Activated naive CD4-positive, alpha-beta T cell treated with anti-CD3 and anti-CD28 coated beads, Interleukin-2, amount 10 ng/mL, durations not matched to agents 7 days and 5 days (primary cell): ENCODE data around the gene C5orf46.
"Not testable (repeated sequence)": the region's sequence is repeated elsewhere in the genome, so short reads cannot be mapped to it uniquely, and the experiment has no call there.

Experiments
- CTCF ChIA-PET: fragments of 350-600 bp; sonication (Branson Sonifier 250); formaldehyde crosslinking; loops from one replicate; lab custom pipeline; 2021; ENCODE audit warnings: antibody characterized with exemption; lab: Charles Lee
- DNase-seq: peaks from one replicate; pipeline ENCODE4 v3.0.0-alpha.2; 2020
- H3K27ac Mint-ChIP-seq: one replicate; pipeline ENCODE4 v1.8.0; 2021; ENCODE audit warnings: mild to moderate bottlenecking, moderate library complexity, mixed read lengths
- H3K27me3 Mint-ChIP-seq: one replicate; pipeline ENCODE4 v1.8.0; 2021; ENCODE audit warnings: mild to moderate bottlenecking, mixed read lengths
- H3K36me3 Mint-ChIP-seq: one replicate; pipeline ENCODE4 v1.8.0; 2021; ENCODE audit warnings: mixed read lengths
- H3K4me1 Mint-ChIP-seq: one replicate; pipeline ENCODE4 v1.8.0; 2021; ENCODE audit warnings: mixed read lengths
- H3K4me3 Mint-ChIP-seq: one replicate; pipeline ENCODE4 v1.8.0; 2021; ENCODE audit warnings: mild to moderate bottlenecking, moderate library complexity, mixed read lengths
- H3K9me3 Mint-ChIP-seq: one replicate; pipeline ENCODE4 v1.8.0; 2021; ENCODE audit warnings: mixed read lengths

The C5orf46 gene

DNA sequence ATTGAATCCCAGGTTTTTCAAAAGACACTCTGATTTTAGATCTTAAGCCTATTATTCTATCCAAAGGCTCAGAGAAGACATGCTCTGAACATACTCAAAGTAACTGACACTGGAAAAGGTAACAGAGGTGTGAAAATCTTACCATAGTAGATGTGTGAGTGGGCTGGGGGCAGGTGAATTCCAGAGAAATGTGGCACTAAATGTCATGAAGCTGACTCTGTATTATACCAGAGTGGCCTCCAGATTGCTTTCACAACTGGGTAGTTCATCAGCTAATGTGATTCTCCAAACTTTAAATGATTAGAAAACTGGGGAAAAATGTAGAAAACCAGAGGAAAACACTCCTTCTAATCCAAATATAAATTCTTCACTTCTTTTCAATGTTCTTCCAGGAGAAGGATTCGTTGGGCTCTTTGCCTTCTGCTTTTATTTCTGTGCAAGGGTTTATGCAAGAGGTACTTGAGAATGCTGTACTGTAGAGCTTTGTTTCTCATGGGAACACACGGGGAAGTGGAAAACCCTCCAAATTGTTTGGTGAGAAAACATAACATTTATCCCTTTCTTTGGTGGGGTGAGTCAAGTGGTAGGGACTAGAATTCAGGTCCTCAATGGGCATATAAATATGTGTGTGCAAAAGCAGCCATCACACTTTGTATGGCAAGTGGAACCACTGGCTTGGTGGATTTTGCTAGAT, 28.1 kb downstream of the C5orf46 start, which contains the start of gene SCGB3A2:
TSS of gene SCGB3A2 (plus strand) at position 646 of the 694 bp plus-strand sequence. CDS start 93 bp downstream, outside the sequence.
- CTCF ChIA-PET: no interaction called here

DNA sequence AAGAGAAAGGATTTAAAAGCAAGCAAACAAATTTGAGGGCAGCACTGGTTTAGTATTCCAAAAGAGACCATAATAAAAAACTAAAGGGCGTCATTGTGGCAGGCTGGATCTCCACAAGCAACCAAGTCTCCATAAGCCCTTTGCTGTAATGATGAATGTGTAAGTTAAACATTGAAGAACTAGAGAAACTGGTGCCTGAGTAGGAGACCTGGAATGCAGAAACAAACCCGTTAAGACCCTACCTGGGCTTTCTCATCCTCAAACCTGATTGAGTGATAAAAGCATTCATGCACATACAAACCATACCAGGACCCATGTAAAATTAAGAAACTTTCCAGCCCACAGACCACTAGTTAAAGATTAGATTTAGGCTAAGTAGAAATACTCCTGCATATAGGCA, 29.7 kb downstream of the C5orf46 start:
- Mint-ChIP-seq H3K27ac (no peak overlapping the region), H3K27me3 (peaks cover 4% of the 10 kb centered on the region), H3K36me3 (no peaks in the 10 kb centered on the region), H3K9me3 (no peaks in the 10 kb centered on the region), H3K4me3 (no peak overlapping the region), H3K4me1 (no peaks in the 10 kb centered on the region)
- CTCF ChIA-PET: no interaction called here
- no peak for DNase-seq

More for the DNA sequence above, 28.1 kb downstream of the C5orf46 start, which contains the start of gene SCGB3A2:
- H3K4me1 Mint-ChIP-seq: no peaks in the 10 kb centered on the region
- H3K9me3 Mint-ChIP-seq: no peaks in the 10 kb centered on the region
- no peak for DNase-seq
- H3K27me3 Mint-ChIP-seq: peaks cover 4% of the 10 kb centered on the region
- H3K36me3 Mint-ChIP-seq: no peaks in the 10 kb centered on the region
- no peak within 1 kb of the TSS for H3K4me3 Mint-ChIP-seq
- no peak within 1 kb of the TSS for H3K27ac Mint-ChIP-seq

DNA sequence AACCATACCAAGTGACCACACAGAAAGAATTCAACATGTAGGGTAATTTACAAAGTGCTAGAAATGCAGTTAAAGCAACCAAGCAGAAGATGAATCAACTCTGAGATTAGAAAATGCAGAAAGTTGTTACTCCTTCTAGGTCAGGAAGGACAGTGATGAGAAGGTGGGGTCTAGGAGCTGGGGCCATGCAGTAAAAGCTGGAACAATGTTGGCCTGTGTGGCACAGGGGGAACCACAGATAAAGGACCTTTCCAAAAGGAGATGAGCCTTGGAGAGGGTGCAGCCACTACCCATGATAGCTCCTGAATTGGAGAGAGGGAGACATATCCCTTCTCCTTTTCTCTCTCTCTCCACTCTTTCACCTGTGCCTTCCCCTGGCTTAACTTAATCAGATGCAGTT, 30.2 kb downstream of the C5orf46 start:
- no peak overlapping the region for H3K27ac Mint-ChIP-seq
- H3K27me3 Mint-ChIP-seq: peaks cover 4% of the 10 kb centered on the region
- no peaks in the 10 kb centered on the region for H3K4me1 Mint-ChIP-seq
- H3K9me3 Mint-ChIP-seq: no peaks in the 10 kb centered on the region
- CTCF ChIA-PET: no interaction called here
- DNase-seq: no peak
- H3K4me3 Mint-ChIP-seq: no peak overlapping the region
- H3K36me3 Mint-ChIP-seq: no peaks in the 10 kb centered on the region

DNA sequence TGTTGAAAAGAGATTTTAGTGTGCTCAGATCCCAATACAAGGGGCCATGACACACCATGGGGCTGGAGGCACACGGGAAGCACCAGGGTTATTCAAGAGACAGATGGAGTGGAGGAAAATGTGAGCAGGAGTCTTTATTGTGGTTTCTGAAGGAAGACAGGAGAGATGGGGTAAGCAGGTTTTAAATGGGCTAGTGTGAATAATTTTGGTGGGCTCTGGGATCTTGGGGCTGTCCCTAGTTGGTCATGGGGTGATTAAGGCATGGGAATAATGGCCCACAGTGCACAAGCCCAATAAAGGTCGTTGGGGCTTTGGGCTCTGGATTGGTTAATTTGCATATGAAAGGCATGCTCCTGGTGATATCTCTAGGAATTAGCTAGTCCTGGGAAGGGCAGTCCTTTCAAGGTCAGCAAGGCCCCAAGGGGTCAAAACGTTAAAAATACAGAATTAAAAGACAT, 31.4 kb downstream of the C5orf46 start:
- Mint-ChIP-seq H3K27me3 (peaks cover 4% of the 10 kb centered on the region), H3K9me3 (no peaks in the 10 kb centered on the region), H3K4me3 (no peak overlapping the region), H3K4me1 (no peaks in the 10 kb centered on the region), H3K27ac (no peak overlapping the region), H3K36me3 (no peaks in the 10 kb centered on the region)
- no peak for DNase-seq
- CTCF ChIA-PET: no interaction called here

DNA sequence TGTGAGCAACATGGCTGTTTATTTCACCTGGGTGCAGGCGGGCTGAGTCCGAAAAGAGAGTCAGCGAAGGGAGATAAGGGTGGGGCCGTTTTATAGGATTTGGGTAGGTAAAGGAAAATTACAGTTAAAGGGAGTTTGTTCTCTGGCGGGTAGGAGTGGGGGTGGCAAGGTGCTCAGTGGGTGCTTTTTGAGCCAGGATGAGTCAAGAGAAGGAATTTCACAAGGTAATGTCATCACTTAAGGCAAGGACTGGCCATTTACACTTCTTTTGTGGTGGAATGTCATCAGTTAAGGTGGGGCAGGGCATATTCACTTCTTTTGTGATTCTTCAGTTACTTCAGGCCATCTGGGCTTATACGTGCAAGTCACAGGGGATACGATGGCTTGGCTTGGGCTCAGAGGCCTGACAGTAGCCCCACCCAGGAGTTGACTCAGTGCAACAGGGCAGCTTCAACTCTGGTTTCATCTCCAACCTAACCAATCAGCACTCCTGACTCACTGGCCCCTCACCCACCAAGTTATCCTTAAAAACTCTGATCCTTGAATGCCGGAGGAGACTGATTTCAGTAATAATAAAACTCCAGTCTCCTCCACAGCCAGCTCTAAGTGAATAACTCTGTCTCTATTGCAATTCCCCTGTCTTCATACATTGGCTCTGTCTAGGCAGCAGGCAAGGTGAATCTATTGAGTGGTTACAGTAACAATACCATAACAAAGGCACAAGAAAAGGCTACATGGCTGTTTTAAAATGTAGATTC, 32.0 kb downstream of the C5orf46 start:
- H3K4me3 Mint-ChIP-seq, H3K36me3 Mint-ChIP-seq, H3K9me3 Mint-ChIP-seq, H3K27ac Mint-ChIP-seq, H3K27me3 Mint-ChIP-seq, CTCF ChIA-PET, H3K4me1 Mint-ChIP-seq, DNase-seq: not testable (repeated sequence)

DNA sequence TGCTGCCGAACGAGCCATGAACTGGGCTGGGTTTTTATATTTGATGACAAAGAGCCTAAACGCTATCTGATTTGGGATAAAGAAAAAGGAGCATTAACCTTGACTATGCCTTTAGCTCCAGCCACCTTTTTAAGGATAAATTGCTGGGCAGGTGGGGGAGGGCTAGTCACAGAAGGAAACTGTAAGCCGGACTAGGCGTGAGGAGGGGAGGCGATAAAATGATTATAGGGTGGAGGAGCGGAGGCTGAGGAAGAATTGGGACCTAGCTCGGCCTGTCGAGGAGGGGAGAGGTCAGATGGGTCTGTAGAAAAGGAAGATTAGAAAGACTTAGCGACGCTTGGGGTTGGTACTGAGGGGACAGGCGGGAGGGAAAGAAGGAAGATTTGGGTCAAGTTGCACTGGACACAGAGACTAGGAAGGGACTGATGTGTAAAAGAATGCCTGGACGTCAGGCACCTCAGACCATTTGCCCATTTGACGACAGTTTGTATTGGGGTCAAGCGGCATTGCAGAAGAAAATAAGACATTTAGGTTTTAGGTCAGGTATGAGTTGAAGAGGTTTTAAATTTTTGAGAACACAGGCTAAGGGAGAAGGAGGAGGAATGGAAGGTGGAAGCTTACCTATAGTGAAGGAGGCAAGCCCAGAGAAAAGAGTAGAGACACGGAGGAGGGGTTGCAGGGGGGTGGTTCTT, 33.4 kb downstream of the C5orf46 start:
- H3K27me3 Mint-ChIP-seq, H3K27ac Mint-ChIP-seq, H3K9me3 Mint-ChIP-seq, H3K4me3 Mint-ChIP-seq, DNase-seq, CTCF ChIA-PET, H3K4me1 Mint-ChIP-seq, H3K36me3 Mint-ChIP-seq: not testable (repeated sequence)

DNA sequence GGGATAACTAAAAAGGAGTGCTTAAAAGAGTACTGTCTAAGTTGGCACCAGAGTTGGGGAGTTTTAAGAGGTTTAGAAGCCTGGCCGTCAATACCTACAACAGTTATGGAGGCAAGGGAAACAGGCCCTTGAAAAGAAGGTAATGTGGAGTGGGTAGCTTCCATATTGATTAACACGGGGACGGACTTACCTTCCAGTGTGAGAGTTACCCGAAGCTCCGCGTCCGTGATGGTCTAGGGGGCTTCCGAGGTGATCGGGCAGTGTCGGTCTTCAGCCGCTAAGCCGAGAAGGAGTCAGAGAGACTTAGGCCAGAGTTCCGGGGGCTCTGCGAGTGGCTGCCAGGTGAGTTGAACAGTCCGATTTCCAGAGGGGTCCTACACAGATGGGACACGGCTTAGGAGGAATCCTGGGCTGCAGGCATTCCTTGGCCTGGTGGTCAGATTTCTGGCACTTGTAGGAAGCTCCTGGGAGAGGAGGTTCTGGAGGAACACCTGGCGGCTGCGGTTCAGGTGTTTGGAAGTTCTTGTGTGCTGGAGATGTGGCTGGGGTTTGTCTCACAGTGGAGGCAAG, 34.3 kb downstream of the C5orf46 start:
- H3K27ac Mint-ChIP-seq, CTCF ChIA-PET, H3K9me3 Mint-ChIP-seq, H3K4me3 Mint-ChIP-seq, H3K27me3 Mint-ChIP-seq, H3K4me1 Mint-ChIP-seq, DNase-seq, H3K36me3 Mint-ChIP-seq: not testable (repeated sequence)

DNA sequence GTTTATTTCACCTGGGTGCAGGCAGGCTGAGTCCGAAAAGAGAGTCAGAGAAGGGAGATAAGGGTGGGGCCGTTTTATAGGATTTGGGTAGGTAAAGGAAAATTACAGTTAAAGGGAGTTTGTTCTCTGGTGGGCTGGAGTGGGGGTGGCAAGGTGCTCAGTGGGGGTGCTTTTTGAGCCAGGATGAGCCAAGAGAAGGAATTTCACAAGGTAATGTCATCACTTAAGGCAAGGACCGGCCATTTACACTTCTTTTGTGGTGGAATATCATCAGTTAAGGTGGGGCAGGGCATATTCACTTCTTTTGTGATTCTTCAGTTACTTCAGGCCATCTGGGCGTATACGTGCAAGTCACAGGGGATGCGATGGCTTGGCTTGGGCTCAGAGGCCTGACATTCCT, 36.4 kb downstream of the C5orf46 start:
- H3K27me3 Mint-ChIP-seq, H3K4me1 Mint-ChIP-seq, DNase-seq, CTCF ChIA-PET, H3K36me3 Mint-ChIP-seq, H3K4me3 Mint-ChIP-seq, H3K27ac Mint-ChIP-seq, H3K9me3 Mint-ChIP-seq: not testable (repeated sequence)

DNA sequence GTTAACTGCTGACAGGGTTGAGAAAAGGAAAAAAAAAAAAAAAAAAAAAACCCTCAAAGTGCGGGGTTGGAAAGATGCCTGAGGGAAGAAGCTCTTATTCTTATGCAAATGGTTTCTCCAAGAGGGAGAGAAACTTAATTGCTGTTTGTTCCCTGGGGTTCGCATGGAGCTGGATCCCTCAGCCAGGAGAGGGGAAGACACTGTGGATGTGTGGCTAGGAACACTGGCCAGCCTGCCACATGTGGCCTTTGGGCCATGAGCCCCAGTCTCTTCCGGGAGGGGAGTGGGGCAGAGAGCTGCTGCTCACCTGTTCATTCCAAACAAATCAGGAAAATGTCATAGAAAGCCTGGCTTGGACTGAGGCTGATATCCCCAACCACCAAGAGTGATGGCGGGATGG, 37.2 kb downstream of the C5orf46 start:
- no peaks in the 10 kb centered on the region for H3K27me3 Mint-ChIP-seq
- H3K27ac Mint-ChIP-seq: no peak overlapping the region
- DNase-seq: no peak
- H3K4me1 Mint-ChIP-seq: no peaks in the 10 kb centered on the region
- H3K36me3 Mint-ChIP-seq: no peaks in the 10 kb centered on the region
- CTCF ChIA-PET: no interaction called here
- H3K9me3 Mint-ChIP-seq: no peaks in the 10 kb centered on the region
- no peak overlapping the region for H3K4me3 Mint-ChIP-seq

DNA sequence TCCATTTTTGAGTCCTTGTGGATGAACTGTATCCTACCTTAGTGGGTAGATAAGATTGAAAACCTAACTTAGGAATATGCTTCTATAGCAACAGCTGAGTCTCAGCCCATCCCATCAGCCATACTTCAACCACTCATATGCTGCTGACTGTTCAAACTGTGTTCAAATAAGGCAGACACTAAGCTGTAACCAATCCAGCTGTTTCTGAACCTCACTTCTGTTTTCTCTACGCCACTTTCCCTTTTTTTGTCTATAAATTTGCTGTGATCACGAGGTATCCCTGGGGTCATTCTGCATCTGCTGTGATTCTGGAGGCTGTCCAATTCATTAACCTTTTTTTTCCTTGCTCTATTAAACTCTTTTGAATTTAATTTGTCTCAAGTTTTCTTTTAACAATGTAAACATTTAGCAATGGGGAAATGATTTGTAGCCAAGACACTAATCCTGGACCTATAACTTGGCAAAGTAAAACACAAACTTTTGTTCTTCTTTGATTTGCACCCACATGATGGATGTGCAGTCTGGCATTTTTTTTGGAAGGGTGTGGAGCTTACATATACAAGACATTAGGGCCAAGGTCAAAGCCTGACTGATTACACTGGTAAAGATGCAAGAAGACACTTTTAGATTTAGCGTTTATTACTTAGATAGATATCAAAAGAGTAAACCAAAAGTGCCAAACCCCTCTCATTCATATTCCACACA, 42.7 kb downstream of the C5orf46 start:
- H3K27ac Mint-ChIP-seq: no peak overlapping the region
- DNase-seq: no peak
- H3K4me1 Mint-ChIP-seq: no peaks in the 10 kb centered on the region
- no peaks in the 10 kb centered on the region for H3K9me3 Mint-ChIP-seq
- H3K27me3 Mint-ChIP-seq: no peaks in the 10 kb centered on the region
- H3K4me3 Mint-ChIP-seq: no peak overlapping the region
- H3K36me3 Mint-ChIP-seq: no peaks in the 10 kb centered on the region
- CTCF ChIA-PET: no interaction called here

DNA sequence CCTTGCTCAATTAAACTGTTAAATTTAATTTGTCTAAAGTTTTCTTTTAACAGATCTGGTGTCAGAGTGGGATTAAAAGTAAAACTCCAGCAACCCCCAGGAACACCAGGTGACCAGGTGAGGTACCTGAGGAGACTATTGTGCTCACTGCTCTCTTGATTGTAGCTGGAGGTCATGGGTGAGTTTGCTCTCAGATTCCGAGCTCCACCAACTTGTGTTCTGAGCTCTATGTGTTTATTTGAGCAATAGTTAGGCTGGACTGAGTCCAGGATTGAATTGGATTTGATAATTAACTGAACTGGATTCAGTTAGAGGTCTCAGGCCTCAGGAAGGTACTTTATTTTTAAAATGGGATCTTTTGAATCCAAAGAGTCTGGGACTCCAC, 45.7 kb downstream of the C5orf46 start:
- H3K27ac Mint-ChIP-seq: no peak overlapping the region

DNA sequence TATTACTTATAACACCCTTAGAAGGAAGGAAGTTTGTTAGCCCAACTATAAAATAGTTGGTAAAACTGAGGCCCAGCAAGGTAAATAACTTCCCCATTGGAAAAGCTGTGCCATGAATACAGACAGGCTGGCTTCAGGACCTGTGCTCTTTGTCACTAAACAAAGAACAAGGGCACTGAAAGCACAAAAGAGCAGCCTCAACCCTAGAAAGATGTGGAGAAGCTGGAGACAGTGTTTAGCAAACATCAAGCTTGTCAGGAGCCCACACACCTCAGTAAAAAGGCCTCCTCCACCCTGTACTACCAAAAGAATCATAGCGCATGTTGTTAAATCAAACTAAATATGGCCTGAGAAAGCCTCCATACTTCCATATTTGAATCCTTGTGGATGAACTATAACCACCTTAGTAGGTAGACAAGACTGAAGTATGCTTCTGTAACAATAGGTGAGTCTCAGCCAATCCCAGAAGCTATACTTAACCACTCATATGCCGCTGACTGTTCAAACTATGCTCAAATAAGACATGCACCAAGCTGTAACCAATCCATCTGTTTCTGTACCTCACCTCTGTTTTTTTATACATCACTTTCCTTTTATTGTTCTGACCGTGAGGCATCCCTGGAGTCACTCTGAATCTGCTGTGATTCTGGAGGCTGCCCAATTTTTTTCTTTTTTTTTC, 46.2 kb downstream of the C5orf46 start:
- Mint-ChIP-seq H3K36me3 (no peaks in the 10 kb centered on the region), H3K27me3 (no peaks in the 10 kb centered on the region), H3K27ac (no peak overlapping the region), H3K9me3 (no peaks in the 10 kb centered on the region), H3K4me1 (no peaks in the 10 kb centered on the region), H3K4me3 (no peak overlapping the region)
- no peak for DNase-seq
- CTCF ChIA-PET: interaction anchor here (1.2 kb wide), 1 partner anchor 12 kb away, joined by 5 read pairs; no protein-coding TSS in a partner anchor

More for the DNA sequence above, 45.7 kb downstream of the C5orf46 start:
- H3K36me3 Mint-ChIP-seq: no peaks in the 10 kb centered on the region
- no peaks in the 10 kb centered on the region for H3K9me3 Mint-ChIP-seq
- no peaks in the 10 kb centered on the region for H3K27me3 Mint-ChIP-seq
- H3K4me1 Mint-ChIP-seq: no peaks in the 10 kb centered on the region
- DNase-seq: no peak
- CTCF ChIA-PET: no interaction called here
- H3K4me3 Mint-ChIP-seq: no peak overlapping the region

DNA sequence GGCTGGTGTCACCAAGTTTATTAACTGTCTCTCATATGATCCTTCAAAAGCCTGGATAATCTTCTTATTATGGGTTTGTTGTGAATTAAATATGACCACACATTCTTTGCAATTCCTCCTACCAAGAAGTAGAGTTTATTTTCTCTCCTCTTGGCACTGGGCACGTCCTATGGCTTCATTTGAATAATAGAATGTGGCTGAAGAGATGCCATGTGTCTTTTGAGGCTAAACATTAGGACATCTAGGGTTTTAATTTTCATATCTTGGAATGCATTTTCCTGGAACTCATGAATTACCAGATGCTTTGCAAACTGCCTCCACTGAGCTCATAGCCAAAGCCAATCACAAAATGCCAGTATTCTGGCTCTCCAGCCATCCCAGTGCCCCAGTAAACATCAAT, 47.8 kb downstream of the C5orf46 start:
- Mint-ChIP-seq H3K4me3 (no peak overlapping the region), H3K27ac (no peak overlapping the region), H3K36me3 (no peaks in the 10 kb centered on the region), H3K9me3 (no peaks in the 10 kb centered on the region), H3K27me3 (no peaks in the 10 kb centered on the region), H3K4me1 (no peaks in the 10 kb centered on the region)
- CTCF ChIA-PET: interaction anchor here (1.0 to 1.2 kb wide), 2 partner anchors 10 to 872 kb away, joined by 3 to 5 read pairs; no protein-coding TSS in a partner anchor
- no peak for DNase-seq
